ENCODE measurements around the gene PFDN1. TPM values are rescaled to one million over a fixed set of nuclear protein-coding genes. Genes with fewer than 3 reads are reported as not detected.
"Not testable (repeated sequence)": the region's sequence is repeated elsewhere in the genome, so short reads cannot be mapped to it uniquely, and the experiment has no call there.

Gene PFDN1, protein sequence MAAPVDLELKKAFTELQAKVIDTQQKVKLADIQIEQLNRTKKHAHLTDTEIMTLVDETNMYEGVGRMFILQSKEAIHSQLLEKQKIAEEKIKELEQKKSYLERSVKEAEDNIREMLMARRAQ
- total RNA-seq (2014; rRNA removed; shearing (Covaris generic)): 115 and 145 TPM in 2 replicates

DNA sequence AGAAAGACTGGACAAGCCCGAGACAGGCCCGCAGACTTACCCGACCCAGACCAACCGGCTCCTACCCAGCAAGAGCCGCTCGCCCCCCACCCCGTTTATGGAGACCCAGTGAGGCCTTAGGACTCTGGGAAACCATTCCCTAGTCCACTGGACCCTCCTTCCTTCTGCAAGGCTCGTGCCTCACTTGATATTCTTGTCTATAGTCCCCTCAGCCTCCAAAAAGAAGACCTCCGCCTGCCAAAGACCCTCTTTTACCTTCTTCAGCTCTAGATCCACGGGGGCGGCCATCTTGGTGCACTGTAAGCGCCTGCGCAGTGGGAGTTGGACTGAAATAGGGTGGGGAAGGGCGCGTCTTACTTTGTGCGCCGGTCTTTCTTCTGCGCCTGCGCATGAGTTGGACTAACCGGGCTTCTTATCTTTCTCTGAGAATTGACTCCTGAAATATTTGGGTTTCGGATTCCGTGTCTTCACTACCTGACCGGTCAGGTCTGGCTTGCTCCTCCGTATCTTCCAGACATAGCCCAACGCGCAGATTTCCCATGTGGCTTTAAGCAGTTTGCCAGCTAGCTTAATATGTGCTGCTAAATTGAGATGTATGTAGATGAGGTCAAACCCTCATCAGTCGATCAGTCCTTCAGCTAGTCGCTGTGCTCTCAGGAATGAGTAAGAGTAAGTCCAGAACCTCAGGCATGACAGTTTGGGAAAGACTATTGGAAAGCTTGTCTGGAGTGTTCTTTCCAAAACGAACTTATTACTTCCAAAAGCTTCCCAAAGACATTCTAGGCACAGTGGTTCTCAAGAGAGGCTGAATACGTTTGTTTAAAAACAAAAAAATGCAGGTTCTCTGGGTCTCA is at the start of gene PFDN1:
Gene PFDN1, minus strand, starts transcription at position 316 of the 854 bp plus-strand sequence. Its CDS starts 28 bp downstream, at position 288.
- DNase-seq (ENCODE audit: low read depth): peak; percentile 96

DNA sequence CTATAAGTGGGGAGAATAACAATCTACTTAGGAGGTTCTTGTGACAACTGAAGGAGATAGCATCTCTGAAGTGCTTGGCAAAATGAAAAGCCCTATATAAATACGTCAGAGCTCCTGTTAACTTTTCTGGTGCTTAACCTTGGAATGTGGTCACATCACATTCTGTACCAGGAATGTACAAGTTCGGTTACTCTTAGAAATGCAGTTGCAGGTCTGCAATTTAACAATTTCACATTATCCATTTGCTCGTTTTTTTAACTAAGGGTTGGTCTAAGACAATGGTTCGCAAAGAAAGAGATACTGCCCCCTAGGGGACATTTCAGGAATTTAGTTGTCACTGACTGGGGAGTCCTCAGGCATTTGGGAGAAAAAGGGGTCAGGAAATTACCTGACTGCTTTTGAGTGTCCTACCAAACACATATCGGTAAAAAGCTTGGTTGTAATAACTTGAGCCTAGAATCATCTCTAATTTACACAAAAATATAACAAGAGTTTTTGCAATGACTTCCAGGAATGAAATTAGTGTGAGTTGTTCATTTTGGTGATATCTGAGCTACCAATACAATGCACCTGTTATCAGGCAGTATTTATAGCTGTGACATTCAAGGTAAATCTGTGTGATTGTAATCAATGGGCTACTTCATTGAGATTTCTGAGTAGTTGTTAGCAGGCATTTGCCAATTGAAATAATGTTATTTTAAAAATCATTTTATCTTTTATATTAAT is 48.9 kb upstream of the PFDN1 start:
- peak; percentile 74 for DNase-seq (ENCODE audit: low read depth)

DNA sequence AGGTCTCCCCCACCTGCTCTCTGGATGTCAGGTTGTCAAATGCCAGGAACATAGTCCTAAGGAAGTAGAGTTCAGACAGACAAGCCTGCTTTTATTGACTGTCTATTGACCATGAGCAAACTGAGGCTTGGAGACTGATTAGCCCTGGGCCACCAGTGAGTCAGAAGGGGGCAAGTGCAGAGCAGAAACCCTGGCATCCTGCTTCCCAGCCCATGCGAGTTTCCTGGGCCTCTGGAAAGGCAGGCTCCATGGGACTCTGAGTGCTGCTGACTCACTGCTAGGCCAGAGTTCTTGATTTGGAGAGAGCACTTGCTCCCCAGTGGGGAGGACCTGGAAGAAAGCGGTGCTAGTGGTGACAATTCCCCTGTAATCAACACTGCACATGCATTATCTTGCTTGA is 46.3 kb upstream of the PFDN1 start:
- peak; percentile 55 for DNase-seq (ENCODE audit: low read depth)

DNA sequence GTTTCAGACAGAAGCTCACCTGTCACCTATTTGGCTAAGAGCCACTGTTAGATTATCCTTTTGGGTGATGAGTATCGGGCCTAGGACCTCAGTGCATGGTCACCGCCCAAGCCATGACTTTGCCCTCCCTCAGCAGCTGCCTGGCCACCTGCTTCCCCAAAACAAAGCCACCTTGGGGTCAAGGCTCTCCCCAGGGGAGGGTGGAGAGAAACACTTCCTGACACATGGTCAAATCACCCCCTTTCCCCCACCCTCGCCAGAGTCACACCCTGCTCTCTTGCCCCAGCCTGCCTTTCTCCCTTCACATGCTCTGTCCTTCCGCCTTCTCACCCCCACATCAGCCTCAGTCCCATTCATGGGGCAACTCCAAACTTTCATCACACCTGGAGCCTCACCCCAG is 45.2 kb upstream of the PFDN1 start:
- DNase-seq (ENCODE audit: low read depth): no peak

DNA sequence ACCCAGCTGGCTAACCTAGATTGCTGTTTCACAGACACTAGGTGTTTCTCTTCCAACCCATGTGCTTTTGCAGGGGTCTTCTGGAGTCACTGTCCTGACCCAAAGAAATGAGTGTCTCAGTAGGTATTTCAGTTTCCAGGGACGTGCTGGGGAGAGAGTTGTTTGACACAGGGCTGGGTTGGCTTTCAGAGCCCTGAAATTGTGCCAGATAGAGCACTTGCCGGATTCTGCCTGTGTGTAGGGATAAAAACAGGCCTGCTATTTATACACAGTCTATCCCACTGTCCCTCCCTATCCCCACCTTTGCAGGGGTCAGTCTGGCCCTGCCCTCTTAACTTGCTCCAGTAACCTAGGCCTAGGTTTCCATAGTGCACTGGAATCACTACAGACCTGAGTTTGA is 44.5 kb upstream of the PFDN1 start:
- DNase-seq (ENCODE audit: low read depth): no peak

DNA sequence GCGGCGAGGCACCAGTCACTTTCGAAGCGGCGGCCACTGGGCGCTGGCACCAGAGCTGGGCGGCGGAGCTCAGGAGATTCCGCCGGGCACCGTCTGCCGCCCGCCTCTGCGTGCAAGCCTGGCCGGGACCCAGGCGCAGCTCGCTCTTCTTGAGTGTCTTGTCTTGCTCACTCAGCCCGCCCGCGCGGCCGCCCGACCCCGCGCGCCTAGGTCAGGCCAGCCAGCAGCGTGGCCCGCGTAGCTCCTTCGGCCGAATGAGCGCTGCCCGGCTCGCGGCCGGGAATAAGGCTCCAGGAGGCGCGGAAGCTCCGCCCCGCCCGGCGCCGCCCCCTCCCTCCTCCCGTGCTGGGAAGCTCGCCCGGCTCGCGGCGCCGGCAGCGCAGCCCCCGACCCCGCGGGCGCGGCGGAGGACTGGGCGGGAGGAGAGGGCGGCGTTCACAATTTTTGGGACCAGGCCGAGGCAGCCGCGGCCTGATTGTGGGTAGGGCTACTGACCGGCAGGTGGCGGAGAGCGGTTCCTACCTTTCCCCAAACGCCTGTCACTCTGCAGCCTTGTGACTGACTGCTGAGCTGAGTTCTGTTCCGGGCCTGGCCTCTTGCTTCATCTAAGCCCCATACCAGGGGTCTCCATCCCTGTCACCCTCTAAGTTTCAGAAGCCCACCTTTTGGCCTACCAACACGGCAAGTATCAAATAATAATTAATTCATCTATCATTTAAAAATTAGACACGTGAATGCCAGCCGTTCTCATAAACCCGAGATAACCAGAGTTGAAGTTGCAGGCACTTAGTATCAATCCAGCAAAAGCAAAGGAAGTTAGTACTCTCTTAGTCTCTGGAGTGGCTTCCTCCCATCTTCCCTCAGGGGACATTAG is 43.7 kb upstream of the PFDN1 start, which contains the start of gene HBEGF:
Gene HBEGF, minus strand, starts transcription at position 256 of the 874 bp plus-strand sequence. CDS start 275 bp downstream, outside the sequence.
- DNase-seq (ENCODE audit: low read depth): peak; percentile 75

DNA sequence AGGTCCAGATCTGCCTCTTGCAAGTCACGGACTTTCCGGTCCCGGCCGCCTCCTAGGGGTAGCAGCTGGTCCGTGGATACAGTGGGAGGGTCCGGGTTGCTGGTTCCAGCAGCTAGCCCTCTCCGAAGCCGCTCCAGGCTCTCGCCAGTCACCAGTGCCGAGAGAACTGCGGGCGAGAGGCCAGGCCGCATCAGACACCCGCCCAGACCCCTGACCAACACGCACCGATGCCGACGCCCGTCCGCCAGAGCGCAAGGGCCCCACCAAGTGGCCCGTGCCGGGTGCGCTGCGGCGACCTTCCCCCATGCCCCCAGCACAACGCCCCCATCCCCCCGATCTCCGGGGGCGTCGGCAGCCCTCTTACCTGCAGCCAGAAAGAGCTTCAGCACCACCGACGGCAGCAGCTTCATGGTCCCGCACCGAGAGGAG is 43.0 kb upstream of the PFDN1 start:
- DNase-seq (ENCODE audit: low read depth): peak; percentile 63

DNA sequence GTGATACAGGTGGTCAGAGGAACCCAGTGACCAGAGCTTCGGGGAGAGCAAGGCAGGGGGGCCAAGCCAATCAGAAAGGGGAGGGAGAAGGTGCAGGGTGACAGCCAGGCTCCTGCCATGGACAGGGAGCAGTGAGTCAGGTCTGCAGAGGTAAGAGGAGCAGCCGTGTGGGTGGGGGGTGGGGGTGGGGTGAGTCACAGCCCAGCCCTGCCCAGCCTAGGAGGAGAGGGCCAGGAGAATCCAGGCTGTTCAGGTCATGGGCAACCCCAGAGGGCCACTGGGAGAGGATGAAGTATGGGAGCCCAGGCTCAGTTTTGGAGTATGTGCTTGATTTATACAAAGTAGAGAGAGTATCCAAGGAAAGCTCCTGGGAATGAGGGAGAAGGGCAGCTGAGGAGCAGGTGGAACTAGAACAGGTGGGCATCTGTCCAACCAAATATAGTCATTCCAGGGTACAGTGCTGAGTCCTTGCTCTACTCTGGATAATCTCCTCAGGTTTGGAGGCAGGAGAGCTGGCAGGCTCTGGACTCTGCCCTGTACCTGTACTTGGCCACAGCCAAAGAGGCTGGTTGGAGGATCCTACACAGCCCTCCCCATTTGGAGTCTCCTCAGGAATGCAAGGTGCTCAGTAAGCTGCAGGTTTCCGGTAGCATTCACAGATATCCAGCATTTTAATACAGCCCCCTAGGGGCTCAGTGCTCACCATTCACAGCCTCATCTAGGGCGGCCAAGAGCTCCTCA is 42.0 kb upstream of the PFDN1 start:
- peak; percentile 81 for DNase-seq (ENCODE audit: low read depth)

DNA sequence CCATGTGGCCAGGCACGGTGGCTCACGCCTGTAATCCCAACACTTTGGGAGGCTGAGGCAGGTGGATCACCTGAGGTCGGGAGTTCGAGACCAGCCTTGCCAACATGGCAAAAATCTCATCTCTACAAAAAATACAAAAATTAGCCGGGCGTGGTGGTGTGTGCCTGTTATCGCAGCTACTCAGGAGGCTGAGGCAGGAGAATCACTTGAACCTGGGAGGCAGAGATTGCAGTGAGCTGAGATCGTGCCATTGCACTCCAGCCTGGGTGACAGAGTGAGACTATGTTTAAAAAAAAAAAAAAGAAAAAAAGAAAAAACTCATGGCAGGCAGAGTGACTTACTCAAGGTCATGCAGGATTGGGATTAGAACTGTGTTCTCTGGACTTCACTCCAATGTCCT is 40.9 kb upstream of the PFDN1 start:
- not testable (repeated sequence) for DNase-seq (ENCODE audit: low read depth)

DNA sequence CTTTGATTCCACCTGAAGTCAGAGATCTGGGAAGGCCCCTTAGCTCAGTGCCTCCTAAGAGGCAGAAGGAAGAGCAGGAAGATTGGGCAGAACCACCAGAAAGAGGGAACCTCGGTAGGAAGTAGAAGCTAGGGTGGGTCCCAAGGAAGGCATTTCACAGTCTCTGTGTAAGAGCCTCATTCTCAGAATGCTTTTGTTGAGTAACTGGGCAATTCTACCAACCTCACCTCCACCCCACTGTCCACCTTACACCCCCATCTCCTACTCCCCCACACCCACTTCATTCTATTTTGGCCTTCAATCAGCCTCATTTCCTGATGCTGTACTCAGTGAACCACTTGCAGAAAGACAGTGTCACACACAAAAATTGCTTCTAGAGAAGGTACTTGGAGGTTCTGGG is 40.0 kb upstream of the PFDN1 start:
- DNase-seq (ENCODE audit: low read depth): no peak

DNA sequence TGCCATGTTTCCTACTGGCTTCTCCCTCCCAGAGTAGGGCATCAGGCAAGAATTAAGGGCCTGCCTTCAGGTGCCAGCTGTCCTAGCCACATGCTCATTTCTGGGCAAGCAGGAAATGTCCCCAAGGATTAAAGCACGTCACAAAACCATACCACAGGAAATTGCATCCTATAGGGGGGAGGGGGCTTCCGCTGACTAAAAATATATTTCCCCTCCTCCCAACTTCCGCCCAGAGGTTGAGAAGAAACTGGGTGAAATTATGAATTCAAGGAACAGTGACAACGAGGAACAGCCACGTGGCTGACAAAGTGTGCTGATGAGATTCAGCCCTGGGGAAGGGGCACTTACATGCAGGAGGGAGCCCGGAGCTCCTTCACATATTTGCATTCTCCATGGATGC is 39.4 kb upstream of the PFDN1 start:
- no peak for DNase-seq (ENCODE audit: low read depth)

DNA sequence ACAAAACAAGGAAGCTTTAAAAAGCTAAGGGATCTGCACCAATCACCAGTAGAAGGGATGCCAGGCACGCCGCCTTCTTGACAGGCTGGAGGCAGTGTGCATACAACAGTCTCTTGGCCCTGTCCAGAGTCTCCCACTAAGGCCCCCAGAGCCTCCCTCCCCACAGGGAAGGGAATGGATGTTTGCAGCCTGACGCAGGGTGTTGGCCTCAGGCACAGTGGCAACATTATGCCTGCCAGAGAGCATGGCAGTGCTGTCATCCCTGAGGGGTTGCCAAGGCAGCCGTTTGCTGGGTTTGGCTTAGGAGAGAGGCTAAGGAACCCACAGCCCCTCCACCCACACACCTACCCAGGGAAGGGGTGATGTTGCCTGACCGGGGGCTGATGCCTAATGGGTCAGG is 38.7 kb upstream of the PFDN1 start:
- DNase-seq (ENCODE audit: low read depth): peak; percentile 64

DNA sequence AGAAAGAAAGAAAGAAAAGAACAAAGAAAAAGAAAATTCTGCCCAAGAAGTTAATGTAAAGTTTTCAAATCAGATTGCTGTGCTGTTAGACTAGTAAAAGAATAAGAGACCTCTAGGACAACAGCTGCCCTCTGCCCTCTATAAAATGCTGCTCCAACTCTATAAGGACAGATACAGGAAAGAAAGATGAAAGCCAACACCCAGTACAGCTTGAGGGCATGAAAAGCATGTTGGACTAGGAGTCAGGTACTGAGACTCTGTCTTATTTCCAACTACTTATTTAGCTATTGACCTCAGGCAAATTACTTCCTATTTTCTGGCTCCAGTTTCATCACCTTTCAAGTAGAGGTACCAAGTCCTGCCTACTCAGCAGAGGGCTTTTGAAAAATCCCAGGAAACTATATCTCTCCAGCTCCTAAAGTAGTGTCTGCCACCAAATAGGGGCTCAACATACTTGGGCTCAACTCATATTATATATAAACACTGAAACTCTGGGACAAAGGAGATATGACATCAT is 37.8 kb upstream of the PFDN1 start:
- DNase-seq (ENCODE audit: low read depth): peak; percentile 66

DNA sequence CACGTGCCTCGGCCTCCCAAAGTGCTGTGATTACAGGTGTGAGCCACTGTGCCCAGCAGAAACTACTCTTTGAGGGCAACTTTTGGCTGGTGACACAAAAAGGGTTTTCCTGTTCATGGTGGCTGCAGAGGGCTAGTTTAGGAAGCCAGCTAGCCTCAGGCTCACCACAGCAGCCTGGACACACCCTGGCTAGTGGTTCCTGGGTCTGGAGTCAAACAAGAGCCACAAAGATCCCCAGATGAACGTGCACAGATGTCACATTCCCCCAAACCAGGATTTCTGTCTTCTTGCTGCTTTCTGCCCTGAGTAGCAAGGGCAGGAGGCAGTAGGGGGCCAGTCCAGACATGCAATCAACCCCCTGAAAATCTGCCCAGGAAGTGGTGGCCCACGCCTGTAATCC is 36.7 kb upstream of the PFDN1 start:
- no peak for DNase-seq (ENCODE audit: low read depth)

DNA sequence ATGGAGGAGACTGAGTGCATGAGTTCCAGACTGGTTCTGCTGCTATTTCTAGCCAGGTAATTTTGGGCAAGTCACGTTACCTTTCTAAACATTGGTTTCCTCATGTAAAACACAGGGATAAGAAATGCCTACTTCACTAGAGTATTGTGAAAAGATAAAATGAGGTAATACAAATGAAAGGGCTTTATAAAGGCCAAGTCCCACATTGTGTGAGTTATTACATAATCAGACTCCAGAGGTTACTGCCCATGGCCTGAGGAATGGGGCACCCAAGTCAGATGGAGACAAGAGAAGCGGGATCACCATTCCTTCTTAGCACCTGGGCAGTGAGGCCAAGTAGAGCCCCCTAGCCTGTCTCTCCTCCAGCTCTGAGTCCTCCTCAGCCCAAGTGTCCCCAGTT is 36.0 kb upstream of the PFDN1 start:
- no peak for DNase-seq (ENCODE audit: low read depth)

DNA sequence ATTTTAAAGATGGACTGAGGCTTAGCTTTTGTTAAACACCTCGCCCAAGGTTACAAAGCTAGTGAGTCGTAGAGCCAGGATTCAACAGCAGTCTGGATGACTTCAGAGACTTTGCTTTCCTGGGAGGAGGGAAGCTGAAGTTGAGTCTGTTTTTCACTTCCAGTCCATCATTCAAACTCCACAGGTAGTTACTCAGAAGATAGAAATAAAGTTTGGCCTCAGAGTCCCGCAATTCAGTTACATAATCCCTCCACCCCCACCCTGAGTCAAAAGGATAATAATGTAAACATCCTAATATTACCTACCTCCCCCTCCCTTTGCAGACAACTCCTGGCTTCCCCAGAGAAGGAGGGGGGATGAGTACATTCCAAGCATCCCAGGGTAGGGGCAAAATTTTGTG is 35.4 kb upstream of the PFDN1 start:
- peak; percentile 49 for DNase-seq (ENCODE audit: low read depth)

DNA sequence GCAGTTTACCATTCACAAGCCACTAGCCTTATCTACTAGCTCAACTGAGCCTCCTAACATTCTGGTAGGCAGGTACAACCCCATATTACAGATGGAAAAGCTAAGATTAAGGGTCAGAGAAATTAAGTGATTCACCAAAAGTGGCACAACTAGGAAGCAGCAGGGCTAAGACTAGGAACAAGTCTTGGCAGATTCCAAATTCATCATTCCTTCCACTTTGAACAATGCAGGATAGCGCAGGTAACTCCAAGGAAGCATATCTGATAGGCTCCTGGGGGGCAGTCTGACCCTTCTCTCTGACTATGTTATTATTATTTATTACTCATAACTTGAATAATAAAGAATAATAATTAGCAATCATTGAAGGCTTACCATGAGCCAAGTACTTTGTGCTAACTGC is 35.0 kb upstream of the PFDN1 start:
- no peak for DNase-seq (ENCODE audit: low read depth)

DNA sequence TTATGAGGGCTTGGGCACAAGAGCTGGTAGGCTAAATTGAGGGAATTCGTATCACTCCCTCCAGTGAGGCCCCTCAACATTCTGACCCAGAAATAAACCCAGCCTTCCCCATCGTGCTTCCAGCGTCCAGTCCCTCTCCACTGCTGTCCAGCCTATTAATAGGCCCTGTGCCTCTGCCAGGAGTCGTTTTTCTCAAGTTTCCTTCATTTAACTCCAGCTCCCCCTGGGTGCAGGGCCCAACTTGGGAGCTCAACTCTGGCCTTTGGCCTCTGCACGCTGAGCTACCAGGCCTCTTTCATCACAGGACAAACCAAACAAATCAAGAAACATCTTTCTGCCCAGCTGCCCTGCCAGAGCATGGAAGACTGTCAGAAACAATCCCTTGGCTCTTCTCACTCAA is 33.5 kb upstream of the PFDN1 start:
- no peak for DNase-seq (ENCODE audit: low read depth)

DNA sequence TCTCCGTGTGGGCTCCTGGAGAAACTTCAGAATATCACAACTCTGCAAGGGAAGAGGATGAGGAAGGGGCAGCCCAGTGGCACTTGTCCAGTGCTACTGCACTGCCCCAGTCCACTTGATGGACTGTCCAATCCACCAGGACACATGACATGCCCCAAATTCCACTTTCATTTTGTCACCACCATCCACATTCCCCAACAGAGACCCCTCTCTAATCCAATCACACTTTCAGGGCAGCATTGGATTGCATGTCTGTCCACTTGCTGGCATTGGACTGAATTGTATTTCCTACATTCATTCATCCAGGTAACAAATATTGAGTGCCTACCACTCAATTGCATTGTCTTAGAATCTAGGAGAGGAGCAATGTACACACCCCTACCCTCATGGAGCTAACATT is 28.7 kb upstream of the PFDN1 start:
- DNase-seq (ENCODE audit: low read depth): no peak

DNA sequence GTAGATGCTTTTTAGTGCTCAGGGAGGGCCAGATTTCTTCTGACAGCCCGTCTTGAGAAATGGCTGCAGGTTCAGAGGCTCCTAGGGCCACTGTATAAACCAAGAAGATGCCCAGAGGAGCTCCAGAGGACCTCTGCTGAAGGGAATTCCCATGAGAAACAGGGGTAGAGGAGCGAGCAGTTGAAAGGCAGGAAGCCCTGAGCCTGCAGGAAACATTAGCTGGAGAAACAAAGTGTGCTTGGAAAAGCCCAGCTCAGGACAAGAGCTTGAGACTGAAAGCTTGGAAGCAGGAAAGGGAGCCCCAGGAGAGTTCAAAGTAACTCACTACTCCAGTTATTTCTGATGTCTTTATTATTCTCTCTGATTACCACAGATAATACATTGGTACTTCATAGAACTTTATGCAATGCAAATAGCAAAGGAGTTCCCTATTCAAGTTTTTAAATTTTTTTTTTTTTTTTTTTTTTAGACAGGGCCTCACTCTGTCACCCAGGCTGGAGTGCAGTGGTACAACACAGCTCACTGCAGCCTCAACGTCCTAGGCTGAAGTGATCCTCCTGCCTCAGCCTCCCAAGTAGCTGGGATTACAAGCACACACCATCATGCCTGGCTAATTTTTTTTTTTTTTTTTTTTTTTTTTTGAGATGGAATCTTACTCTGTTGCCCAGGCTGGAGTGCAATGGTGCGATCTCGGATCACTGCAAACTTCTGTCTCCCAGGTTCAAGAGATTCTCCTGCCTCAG is 27.0 kb upstream of the PFDN1 start:
- no peak for DNase-seq (ENCODE audit: low read depth)

Measured in M059J (cell line).